Epithelial cell of esophagus (primary cell): ENCODE data around the gene KIAA0930.

Source experiments
- DNase-seq: peaks from one replicate; pipeline ENCODE4 v3.0.0; 2010; ENCODE audit warnings: low read depth
- H3K4me3 ChIP-seq: 2 replicates; pipeline ENCODE4 v1.5.1; 2011; ENCODE audit warnings: mild to moderate bottlenecking, low read length, control low read depth
- CTCF ChIP-seq: IDR thresholded peaks from 2 replicates; pipeline ENCODE4 v1.5.1; 2011; ENCODE audit warnings: low read depth, mild to moderate bottlenecking, low read length, control low read depth, inconsistent platforms; ENCODE audit not compliant: insufficient read depth; ENCODE audit errors: missing control alignments

Gene KIAA0930

GRCh38 chr22:45217806-45218205, 22.9 kb downstream of the KIAA0930 start:
- H3K4me3 ChIP-seq: no peak overlapping the region
- DNase-seq: no peak
- no peak for TF ChIP-seq CTCF

- no peak for TF ChIP-seq CTCF
- H3K4me3 ChIP-seq: no peak overlapping the region
- DNase-seq: no peak
Observed at GRCh38 chr22:45217345-45217744, 23.3 kb downstream of the KIAA0930 start.

- no peak overlapping the region for H3K4me3 ChIP-seq
- no peak for DNase-seq
- no peak for TF ChIP-seq CTCF
Observed at GRCh38 chr22:45216133-45217003, 24.3 kb downstream of the KIAA0930 start.

- DNase-seq: peak; percentile 20
- no peak overlapping the region for H3K4me3 ChIP-seq
- TF ChIP-seq CTCF: no peak
Observed at GRCh38 chr22:45212992-45213751, 27.5 kb downstream of the KIAA0930 start.

GRCh38 chr22:45212306-45212709, 28.4 kb downstream of the KIAA0930 start:
- H3K4me3 ChIP-seq: peak overlapping the region; percentile 5
- DNase-seq: peak; percentile 85
- TF ChIP-seq CTCF: no peak

GRCh38 chr22:45211848-45212247, 28.8 kb downstream of the KIAA0930 start:
- no peak for DNase-seq
- H3K4me3 ChIP-seq: no peak overlapping the region
- no peak for TF ChIP-seq CTCF

- no peak for TF ChIP-seq CTCF
- H3K4me3 ChIP-seq: no peak overlapping the region
- no peak for DNase-seq
Observed at GRCh38 chr22:45211435-45211834, 29.3 kb downstream of the KIAA0930 start.
